Measurements from ENCODE around the gene TSPEAR.

TSPEAR gene

DNA sequence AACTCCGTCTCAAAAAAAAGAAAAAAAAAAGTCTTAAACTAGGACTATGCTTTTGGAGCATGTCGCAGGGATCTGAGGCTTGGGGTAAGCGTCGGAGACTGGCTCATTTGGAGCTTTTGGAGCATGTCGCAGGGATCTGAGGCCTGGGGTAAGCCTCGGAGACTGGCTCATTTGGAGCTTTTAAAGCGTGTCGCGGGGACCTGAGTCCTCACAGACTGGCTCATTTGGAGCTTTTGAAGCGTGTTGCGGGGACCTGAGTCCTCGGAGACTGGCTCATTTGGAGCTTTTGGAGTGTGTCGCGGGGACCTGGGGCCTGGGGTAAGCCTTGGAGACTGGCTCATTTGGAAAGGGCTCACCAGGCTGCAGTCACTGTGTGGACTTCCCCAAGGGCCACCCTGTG lies 13.6 kb upstream of the TSPEAR start (continued):
- TF ChIP-seq, protein P1, sequence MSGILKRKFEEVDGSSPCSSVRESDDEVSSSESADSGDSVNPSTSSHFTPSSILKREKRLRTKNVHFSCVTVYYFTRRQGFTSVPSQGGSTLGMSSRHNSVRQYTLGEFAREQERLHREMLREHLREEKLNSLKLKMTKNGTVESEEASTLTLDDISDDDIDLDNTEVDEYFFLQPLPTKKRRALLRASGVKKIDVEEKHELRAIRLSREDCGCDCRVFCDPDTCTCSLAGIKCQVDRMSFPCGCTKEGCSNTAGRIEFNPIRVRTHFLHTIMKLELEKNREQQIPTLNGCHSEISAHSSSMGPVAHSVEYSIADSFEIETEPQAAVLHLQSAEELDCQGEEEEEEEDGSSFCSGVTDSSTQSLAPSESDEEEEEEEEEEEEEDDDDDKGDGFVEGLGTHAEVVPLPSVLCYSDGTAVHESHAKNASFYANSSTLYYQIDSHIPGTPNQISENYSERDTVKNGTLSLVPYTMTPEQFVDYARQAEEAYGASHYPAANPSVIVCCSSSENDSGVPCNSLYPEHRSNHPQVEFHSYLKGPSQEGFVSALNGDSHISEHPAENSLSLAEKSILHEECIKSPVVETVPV (CRISPR knock-in tag; IDR thresholded peaks at IDR 0.05), result no peak
- TF ChIP-seq POU6F1 (CRISPR knock-in tag; IDR thresholded peaks at IDR 0.05; ENCODE audit: borderline replicate concordance, low read depth) (no peak), ZNF565 (CRISPR knock-in tag; conservative IDR thresholded peaks at IDR 0.05; ENCODE audit: low read depth) (no peak), TCF4 (CRISPR knock-in tag; IDR thresholded peaks at IDR 0.05; ENCODE audit: borderline replicate concordance) (no peak)

- no peak for TF ChIP-seq ZFP3 (CRISPR knock-in tag; IDR thresholded peaks at IDR 0.05)
- TF ChIP-seq, protein P1 (CRISPR knock-in tag; IDR thresholded peaks at IDR 0.05), result no peak
- no peak for TF ChIP-seq ZNF8 (CRISPR knock-in tag; IDR thresholded peaks at IDR 0.05)
- TF ChIP-seq POU6F1 (CRISPR knock-in tag; IDR thresholded peaks at IDR 0.05; ENCODE audit: borderline replicate concordance, low read depth), result no peak
- no peak for TF ChIP-seq PPARA (CRISPR knock-in tag; IDR thresholded peaks at IDR 0.05; ENCODE audit: borderline replicate concordance)
- no peak for TF ChIP-seq TOX (CRISPR knock-in tag; IDR thresholded peaks at IDR 0.05; ENCODE audit: borderline replicate concordance)
- no peak for TF ChIP-seq BACH2 (CRISPR knock-in tag; IDR thresholded peaks at IDR 0.05; ENCODE audit: borderline replicate concordance)
- no peak for TF ChIP-seq ESRRG (CRISPR knock-in tag; IDR thresholded peaks at IDR 0.05)
- no peak for TF ChIP-seq ARNTL (CRISPR knock-in tag; IDR thresholded peaks at IDR 0.05; ENCODE audit: borderline replicate concordance, low read depth)
- TF ChIP-seq, protein P2, sequence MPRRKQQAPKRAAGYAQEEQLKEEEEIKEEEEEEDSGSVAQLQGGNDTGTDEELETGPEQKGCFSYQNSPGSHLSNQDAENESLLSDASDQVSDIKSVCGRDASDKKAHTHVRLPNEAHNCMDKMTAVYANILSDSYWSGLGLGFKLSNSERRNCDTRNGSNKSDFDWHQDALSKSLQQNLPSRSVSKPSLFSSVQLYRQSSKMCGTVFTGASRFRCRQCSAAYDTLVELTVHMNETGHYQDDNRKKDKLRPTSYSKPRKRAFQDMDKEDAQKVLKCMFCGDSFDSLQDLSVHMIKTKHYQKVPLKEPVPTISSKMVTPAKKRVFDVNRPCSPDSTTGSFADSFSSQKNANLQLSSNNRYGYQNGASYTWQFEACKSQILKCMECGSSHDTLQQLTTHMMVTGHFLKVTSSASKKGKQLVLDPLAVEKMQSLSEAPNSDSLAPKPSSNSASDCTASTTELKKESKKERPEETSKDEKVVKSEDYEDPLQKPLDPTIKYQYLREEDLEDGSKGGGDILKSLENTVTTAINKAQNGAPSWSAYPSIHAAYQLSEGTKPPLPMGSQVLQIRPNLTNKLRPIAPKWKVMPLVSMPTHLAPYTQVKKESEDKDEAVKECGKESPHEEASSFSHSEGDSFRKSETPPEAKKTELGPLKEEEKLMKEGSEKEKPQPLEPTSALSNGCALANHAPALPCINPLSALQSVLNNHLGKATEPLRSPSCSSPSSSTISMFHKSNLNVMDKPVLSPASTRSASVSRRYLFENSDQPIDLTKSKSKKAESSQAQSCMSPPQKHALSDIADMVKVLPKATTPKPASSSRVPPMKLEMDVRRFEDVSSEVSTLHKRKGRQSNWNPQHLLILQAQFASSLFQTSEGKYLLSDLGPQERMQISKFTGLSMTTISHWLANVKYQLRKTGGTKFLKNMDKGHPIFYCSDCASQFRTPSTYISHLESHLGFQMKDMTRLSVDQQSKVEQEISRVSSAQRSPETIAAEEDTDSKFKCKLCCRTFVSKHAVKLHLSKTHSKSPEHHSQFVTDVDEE (CRISPR knock-in tag; IDR thresholded peaks at IDR 0.05), result no peak
- no peak for TF ChIP-seq ZFP30 (CRISPR knock-in tag; IDR thresholded peaks at IDR 0.05)
- TF ChIP-seq RARB (CRISPR knock-in tag; IDR thresholded peaks at IDR 0.05), result no peak
- ATAC-seq, result no peak
These were observed 12.8 kb upstream of the TSPEAR start for GRCh38 chr21:44724196-44724595.

- no peak for TF ChIP-seq ZFP30 (CRISPR knock-in tag; IDR thresholded peaks at IDR 0.05)
- TF ChIP-seq SNAI2 (CRISPR knock-in tag; IDR thresholded peaks at IDR 0.05), result no peak
- no peak for ATAC-seq
These were observed 12.1 kb upstream of the TSPEAR start for GRCh38 chr21:44723177-44724131.

- TF ChIP-seq ZFP3 (CRISPR knock-in tag; IDR thresholded peaks at IDR 0.05) (no peak), ARNTL (CRISPR knock-in tag; IDR thresholded peaks at IDR 0.05; ENCODE audit: borderline replicate concordance, low read depth) (no peak), ZFP30 (CRISPR knock-in tag; IDR thresholded peaks at IDR 0.05) (no peak), TOX (CRISPR knock-in tag; IDR thresholded peaks at IDR 0.05; ENCODE audit: borderline replicate concordance) (no peak), GLIS3 (CRISPR knock-in tag; IDR thresholded peaks at IDR 0.05) (no peak), OSR1 (CRISPR knock-in tag; IDR thresholded peaks at IDR 0.05) (no peak), ESRRG (CRISPR knock-in tag; IDR thresholded peaks at IDR 0.05) (no peak)
- TF ChIP-seq, protein P2 (CRISPR knock-in tag; IDR thresholded peaks at IDR 0.05), result no peak
- ATAC-seq, result no peak
These were observed 11.4 kb upstream of the TSPEAR start for GRCh38 chr21:44722731-44723130.

Measured in SK-N-SH treated with all-trans-retinoic acid at 6 μM for 48 hours (cell line).